Activated CD8-positive, alpha-beta memory T cell treated with anti-CD3 and anti-CD28 coated beads for 24 hours (primary cell): ENCODE measurements around the gene FAM53B.
"Not testable (repeated sequence)": the region's sequence is repeated elsewhere in the genome, so short reads cannot be mapped to it uniquely, and the experiment has no call there.

Source experiments
- DNase-seq: peaks from one replicate; pipeline ENCODE4 v3.0.0-alpha.2; 2020

Gene FAM53B

GRCh38 chr10:124592736-124593430 lies 151.3 kb downstream of the FAM53B start:
- no peak for DNase-seq

GRCh38 chr10:124592101-124592500 lies 152.1 kb downstream of the FAM53B start:
- no peak for DNase-seq

GRCh38 chr10:124591123-124591495 lies 153.1 kb downstream of the FAM53B start:
- no peak for DNase-seq

- no peak for DNase-seq
Observed at GRCh38 chr10:124590216-124591122, 153.7 kb downstream of the FAM53B start.

GRCh38 chr10:124589491-124590041 lies 154.6 kb downstream of the FAM53B start:
- no peak for DNase-seq

- no peak for DNase-seq
Observed at GRCh38 chr10:124588736-124589490, 155.3 kb downstream of the FAM53B start.

- DNase-seq = not testable (repeated sequence)
Observed at GRCh38 chr10:124588341-124588735, 155.8 kb downstream of the FAM53B start.

- no peak for DNase-seq
Observed at GRCh38 chr10:124587811-124588211, 156.4 kb downstream of the FAM53B start.

GRCh38 chr10:124586142-124586541 lies 158.0 kb downstream of the FAM53B start:
- DNase-seq = no peak

- DNase-seq = no peak
Observed at GRCh38 chr10:124579011-124579399, 165.2 kb downstream of the FAM53B start.

GRCh38 chr10:124578231-124579010 lies 165.8 kb downstream of the FAM53B start:
- DNase-seq = no peak

- no peak for DNase-seq
Observed at GRCh38 chr10:124577651-124578050, 166.5 kb downstream of the FAM53B start.

GRCh38 chr10:124576526-124577420 lies 167.4 kb downstream of the FAM53B start:
- DNase-seq = no peak

GRCh38 chr10:124575107-124576035 lies 168.8 kb downstream of the FAM53B start:
- DNase-seq = no peak

- DNase-seq = no peak
Observed at GRCh38 chr10:124574456-124575070, 169.6 kb downstream of the FAM53B start.

GRCh38 chr10:124573726-124574455 lies 170.3 kb downstream of the FAM53B start:
- DNase-seq = no peak

GRCh38 chr10:124572751-124573150 lies 171.4 kb downstream of the FAM53B start:
- DNase-seq = no peak

GRCh38 chr10:124570646-124571045 lies 173.5 kb downstream of the FAM53B start:
- DNase-seq = no peak
